Stimulated activated CD8-positive, alpha-beta memory T cell treated with anti-CD3 and anti-CD28 coated beads, Interleukin-15, amount 100 ng/mL, for 4 hours (primary cell): Measurements from ENCODE around the gene ZNF536.
"Not testable (repeated sequence)": the region's sequence is repeated elsewhere in the genome, so short reads cannot be mapped to it uniquely, and the experiment has no call there.

Source experiments
- DNase-seq, 2 donors: peaks; one replicate each; pipeline ENCODE4 v3.0.0-alpha.2; 2020; ENCODE audit warnings: low read depth in 2 of 2

Gene ZNF536

DNA sequence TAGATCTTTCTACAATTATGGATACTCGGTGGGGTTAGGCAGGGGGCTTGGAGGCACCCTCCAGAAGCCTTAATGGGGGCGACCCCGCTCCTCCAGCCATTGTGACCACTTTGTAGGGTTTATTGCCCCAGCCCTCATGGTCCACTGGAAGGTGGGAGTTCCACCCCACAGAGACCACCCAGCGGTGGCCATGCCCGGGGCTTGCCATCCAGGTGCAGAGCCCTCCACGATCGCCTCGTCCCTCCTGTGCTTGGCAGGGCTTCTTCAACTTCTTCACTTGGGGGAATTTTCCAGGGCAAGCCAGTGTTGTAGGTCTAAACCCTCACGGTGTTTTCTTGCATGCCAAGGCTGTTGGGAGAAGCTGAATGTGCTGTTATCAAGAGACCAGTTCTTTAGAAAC is 16.1 kb downstream of the ZNF536 start:
- DNase-seq, result no peak

DNA sequence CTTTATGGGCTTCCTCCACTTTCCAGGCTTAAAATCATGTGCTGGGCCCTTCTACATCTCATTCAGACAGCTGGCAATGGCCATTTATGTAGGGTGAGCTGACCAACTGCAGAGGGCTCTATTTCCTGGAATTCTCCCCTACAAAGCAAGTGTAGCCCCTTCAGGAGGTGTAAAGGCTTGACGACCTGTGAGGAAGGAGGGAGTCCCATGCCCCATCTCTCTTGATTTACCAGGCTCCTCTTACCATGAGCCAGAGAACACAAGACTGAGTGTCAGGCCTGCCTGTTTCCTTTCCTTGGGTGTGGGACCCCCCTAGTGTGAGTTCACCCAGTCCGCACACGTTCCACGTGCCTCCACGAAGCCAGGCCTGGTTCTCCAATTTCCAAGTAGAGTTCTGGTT is 16.6 kb downstream of the ZNF536 start:
- DNase-seq, result no peak

DNA sequence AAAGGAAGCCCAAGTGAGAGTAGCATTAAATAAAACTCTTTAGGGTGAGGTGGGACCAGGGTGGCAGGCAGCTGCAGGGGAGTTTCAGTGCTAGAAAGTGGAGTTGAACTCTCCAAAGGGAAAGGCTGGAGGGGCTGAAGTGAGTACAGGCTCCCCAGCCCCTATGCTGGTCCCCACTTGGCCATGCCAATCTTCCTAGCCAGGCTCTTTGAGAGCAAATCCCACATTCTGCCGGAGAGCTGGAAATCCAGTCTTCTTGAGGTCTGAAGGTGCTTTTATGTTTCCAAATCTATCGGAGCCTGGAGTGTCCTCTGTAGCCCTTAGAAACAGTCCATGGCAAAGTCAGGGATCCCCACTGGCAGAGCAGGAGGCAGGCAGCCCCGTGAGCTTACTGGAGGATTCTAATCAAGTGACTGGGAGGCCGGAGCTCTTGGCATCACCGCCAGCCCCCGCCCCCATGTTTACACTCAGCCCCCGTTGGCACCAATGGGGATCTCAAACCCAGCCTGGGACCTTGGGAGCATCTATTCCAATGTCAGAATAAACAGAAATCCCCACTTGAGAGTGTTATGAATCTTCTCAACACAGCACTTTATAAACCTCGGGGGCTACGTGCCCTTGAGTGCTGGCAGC is 18.3 kb downstream of the ZNF536 start:
- DNase-seq, result no peak

DNA sequence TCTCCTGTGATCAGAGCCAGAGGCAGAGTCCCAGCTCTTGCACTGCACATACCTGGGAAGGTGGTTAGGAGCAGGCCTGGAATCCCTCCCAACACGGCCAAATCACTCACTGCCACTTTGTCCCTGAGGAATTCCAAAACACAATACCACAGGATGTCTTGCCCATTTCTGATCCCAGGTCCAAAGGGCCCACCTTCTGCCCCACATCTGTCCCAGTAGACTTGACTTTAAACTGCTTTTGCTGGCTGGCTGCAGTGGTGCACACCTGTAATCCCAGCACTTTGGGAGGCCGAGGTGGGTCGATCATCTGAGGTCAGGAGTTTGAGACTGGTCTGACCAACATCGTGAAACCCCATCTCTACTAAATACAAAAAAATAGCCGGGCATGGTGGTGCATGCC is 18.9 kb downstream of the ZNF536 start:
- DNase-seq, result no peak

DNA sequence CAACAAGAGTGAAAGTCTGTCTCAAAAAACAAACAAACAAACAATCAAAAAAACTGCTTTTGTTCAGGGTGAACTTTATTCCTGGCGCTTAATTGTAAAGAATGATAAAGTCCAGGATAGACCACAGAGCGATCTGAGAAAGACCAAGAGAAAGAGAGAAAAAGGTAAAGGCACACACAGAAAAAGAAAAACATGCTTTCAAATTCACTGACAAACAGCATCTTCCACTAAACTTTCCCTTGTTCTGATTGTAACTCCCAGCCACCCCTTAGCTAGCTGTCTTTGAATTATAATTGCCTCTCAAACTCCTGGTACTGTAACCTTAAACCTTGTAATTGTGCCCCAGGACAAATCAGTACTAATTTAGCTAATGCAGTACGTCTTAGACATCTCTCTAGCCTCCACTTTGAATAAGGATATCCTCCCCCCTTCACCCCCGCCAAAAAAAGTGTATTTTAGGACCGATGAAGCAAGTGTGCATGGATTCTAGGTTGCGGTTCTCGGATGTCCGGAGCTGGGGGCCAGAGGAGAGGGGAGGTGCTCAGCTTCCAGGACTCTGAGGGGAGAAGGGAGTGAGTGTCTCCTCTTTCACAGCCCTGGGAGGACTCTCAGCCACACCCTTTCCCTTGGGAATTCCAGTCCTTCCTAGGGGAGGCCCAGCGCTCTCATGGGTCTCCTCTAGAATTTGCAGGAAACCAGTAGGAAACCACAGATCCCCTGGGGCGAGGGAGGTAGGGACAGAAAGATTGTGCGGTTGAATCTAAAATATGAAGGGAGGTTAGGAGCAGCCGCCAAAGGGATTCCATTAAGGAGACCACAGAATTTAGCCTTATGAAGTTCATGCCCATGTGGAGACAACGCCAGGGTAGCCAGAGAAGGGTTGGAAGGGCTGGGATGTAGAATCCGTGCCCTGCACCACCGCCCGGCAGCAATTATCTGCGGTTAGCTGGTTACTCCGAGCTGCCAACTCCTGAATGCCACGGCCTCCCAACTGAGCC is 19.7 kb downstream of the ZNF536 start:
- no peak for DNase-seq

DNA sequence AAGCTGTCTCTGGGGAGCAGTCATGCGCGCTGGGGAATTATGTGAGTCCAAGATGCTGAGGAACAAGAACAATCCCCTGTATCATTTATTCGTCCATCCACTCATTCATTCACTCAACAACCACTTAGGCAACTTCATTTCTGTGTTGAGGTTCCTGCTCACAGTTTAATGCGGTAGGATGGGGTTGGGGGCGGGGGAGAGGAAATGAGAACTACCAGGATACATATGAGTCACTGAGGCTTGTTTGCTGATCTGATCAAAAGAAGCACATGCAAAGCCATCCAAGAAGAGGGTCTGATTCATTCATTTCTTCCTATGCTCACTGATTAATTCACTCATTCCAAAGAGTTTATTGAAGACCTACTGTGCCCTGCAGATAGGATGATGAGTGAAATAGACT is 20.9 kb downstream of the ZNF536 start:
- DNase-seq, result no peak

DNA sequence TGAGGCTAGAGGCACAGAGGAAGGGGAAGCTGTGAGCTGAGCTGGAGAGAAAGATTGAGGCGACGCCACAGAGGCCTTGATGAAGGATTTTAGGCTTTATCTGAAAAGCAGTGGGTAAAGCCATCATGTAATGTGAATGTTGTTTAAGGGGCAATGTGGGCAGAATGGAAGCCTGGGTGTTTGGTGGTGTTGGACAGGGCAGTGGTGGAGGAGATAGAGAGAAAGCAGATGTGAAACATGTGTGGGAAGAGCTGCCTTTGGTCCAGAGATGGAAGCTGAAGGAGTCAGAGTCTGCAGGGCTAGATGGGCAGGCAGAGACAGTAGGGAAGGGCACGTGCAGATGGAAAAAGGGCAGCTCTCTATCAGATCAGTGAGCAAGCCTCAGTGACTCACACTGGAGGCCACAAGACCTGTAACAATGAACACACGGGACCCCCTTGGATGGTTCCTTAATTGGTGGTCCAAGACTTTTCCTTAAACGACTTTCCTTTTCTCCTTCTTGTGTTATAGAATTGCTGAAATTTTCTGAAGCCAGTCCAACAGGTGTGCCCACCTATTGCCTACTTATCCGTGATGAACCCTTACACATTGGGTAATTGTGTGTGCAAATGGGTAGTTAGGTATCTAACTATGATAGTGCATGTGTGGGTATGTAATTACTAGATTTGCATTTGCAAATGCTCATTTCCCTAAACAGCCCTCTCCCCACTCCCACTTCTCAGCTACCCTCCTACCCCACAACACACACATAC is 21.7 kb downstream of the ZNF536 start:
- DNase-seq, result no peak

DNA sequence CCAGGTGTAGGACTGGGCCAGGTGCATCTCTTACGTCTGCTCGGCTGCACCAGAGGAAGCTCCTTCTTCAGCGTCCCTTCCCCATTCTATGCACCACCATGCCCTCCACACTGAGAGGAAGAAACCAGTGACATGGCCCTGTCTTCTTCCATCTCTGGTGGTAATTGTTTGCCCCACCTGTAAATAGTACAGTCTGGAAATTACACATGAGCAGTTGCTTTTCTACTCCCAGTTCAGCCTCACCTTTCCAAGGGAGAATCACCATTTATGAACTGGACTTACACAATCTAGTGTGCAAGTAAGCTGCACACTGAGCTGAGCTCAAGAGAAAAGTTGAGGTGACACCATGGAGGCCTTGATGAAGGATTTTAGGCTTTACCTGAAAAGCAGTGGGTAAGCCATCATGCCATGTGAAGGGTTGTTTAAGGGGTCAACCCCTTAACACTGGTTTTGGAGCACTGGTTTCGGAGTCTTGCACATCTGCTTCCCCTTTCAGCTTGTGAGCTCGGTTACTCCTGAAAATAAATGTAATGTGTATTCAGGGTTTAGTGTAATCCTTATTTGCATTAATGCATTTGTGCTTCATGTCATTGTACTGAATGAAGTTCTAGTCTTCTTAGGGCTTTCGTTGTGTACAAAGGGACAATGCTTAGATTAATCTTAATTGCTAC is 22.4 kb downstream of the ZNF536 start:
- no peak for DNase-seq

DNA sequence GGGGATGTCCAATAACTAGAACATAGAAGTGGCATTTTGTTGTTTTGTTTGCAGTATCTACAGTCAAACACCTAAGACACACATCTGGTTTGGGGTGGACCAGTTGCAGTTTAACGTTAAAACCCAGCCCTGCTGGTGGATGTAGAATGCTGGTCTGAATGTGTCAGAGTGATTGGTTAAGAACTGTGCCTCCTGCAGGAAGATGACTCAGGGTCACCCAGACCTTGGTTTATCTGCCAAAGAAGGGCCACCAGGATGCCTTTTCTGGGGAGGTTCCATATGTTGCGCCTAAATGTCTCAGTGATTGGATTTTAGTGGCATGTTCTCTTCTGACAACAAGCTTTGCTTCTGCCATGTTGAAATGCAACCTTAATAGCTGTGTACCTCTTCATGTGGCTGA is 23.1 kb downstream of the ZNF536 start:
- DNase-seq, result no peak

DNA sequence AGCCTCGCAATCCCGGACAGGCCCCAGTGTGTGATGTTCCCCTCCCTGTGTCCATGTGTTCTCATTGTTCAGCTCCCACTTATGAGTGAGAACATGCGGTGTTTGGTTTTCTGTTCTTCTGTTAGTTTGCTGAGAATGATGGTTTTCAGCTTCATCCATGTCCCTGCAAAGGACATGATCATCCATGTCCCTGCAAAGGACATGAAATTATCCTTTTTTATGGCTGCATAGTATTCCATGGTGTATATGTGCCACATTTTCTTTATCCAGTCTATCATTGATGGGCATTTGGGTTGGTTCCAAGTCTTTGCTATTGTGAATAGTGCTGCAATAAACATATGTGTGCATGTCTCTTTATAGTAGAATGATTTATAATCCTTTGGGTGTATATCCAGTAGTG is 26.4 kb downstream of the ZNF536 start:
- DNase-seq, result not testable (repeated sequence)

DNA sequence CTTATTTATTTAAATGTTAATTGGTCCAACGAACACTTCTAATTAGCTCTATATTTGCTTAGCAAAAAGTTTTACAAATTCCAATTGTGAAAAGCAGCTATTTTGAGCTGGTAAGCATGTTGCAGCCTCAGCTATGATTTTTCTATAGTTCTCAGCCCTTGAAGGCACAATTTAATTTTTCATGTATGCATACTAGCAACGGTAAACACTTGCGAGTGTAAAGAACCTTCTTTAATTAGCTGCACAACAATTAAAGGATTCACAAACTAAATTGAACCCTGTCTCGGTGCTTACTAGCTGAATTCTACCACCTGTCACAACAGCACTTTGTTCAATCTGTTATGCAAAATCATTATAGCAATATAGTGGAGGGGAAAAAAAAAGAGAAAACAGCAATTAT is 29.8 kb downstream of the ZNF536 start:
- DNase-seq, result no peak

DNA sequence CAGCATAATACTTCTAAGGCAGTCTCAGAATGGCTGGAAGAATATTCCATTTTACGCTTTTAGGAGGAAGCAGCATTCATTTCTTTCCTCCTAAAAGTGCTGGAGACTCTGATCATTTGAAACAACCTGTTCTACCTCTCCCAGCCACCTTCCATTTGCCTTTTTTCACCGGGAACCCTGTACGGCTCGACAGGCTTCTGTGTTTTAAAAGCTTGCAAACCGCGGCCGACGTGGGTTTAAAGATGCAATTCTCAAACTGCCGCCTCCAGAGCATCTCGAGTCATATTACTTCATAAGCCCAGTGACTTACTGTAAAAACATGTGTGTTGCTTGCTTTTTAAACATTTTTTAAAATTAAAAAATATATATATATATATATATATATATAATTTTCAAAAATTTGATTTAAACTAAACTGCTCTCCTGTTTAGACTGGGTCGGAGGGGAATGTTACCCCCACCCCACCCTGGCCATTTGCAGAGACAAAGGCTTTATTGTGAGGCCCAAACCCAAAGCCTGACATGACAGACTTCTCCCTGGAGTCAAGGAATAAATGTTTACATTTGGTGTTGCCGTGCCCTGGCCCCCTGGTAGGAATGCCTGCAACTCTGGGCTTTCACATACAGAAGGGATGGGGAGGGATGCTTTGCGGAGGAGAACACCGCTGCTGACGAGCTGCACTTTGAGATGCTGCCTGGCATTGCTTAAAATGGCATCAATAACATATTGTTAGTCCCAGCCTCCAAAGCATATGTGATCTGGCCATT is 30.4 kb downstream of the ZNF536 start:
- no peak for DNase-seq

DNA sequence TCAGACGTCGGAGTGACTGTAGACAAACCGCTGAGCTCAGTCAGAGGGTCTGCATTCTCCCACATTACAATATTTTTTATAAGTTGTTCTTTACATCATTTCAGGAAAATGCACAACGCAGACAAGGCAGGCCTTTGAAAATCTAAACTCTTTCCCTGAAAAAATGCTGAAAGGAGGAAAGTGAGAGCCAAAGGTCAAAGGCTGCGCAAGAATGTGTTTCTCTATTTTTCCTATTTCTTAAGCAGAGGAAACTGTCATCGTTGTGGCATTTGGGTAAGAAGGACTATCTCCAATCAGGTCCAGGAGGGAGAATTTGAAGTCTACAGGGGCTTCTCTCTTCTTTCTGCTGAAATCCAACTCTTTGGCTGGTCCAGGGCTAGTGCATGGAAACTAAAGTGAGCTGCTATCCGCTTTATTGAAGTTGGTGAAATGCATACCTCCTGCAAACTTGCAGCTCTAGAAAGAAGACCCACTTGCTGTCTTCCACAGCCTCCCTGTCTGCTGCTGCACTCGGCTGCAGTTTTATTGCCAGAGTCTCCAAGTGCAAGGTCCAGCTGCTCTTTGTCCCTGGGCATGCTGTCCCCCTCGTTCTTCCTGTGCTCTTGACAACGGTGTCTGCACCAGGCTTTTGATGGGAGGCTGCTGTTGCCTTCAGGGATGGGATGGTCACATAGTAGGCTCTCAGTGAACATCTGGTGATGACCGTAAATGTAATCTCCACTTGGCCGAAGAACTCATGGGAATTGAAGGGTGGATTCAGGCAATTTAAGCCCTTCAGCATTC is 31.2 kb downstream of the ZNF536 start:
- no peak for DNase-seq

DNA sequence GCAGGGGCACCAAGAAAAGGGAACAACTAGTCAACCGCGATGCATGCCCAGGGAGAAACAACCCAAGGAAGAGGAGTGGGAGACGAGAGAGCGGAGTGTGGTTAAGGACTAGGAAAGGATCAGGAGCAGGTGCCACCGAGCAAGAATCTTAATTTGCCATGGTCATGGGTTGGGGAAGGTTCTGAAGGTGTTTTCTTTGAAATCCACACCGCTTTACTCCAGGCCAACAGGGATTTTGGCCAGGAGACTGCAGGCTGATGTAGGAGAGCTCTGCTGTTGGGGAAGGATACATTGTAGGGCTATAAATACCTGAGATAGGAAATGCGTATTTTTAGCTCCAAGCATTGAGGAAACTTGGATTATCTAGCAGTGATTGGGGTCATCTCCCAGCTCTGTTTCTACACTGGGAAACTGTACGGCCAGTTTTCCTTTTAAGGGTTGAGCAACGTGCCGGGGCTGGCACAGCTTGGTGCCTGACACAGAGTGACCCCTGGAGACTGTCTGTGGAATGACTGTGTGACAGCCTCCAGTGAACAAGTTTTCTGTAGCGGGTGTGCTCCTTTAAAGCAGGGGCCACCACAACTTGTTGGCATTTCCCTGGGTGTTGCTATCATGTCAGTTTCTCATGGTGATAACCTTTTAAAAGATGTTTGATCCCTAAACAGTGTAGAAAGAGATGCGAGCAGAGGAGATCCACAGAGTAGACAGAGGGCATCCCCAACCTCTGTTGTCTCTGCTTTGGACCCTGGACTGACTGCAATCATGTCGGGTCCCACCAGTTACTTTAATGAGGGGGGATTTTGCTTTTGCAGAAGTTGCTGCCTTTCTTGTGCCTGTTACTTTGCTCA is 34.3 kb downstream of the ZNF536 start:
- no peak for DNase-seq

DNA sequence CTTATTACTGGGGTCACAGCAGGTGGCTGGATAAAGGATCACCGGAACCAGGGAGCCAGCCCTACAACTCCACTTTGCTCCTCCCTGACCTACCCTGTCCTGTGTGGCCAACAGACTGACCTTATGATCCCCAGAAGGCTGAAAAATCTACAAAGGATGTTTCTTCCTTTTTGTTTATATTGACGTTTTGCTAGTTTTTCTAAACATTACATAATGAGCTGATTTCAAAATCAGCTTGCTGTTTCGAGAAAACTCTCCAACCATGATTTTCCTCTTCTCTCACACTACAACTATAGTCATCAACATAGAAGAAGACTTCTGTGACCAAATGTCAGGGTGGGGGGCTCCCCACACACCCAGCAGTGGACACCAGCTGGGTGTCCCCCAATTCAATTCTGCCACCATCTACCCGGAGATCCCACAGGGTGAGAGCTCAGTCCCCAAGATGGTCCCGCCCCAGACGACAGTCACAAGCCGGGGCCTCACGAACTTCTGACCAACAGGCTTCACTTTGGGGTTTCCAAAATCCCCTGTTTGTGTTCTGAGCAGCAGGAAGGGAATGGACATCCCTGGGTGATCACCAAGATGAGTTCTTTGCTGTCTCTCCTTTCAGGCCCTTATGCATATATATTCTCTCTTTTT is 35.0 kb downstream of the ZNF536 start:
- DNase-seq, result no peak

DNA sequence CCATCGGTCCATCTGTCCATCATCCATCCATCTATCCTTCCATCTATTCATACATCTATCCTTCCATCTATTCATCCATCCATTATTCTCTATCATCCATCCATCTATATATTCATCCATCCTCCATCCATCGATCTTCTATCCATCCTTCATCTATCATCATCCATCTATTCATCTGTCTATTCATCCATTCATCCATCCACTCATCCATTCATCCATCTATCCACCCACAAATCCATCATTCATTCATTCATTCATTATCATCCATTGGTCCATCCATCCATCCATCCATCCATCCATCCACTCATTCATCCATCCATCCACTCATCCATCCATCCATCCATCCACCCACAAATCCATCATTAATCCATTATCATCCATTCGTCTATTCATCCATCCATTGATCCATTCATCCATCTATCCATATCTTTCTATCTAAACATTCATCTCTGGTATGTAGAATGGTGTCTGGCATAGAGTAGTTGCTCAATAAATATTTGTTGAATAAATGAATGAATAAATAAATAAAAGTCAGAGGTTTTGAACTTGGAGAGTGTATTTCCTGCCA is 36.6 kb downstream of the ZNF536 start:
- no peak for DNase-seq

DNA sequence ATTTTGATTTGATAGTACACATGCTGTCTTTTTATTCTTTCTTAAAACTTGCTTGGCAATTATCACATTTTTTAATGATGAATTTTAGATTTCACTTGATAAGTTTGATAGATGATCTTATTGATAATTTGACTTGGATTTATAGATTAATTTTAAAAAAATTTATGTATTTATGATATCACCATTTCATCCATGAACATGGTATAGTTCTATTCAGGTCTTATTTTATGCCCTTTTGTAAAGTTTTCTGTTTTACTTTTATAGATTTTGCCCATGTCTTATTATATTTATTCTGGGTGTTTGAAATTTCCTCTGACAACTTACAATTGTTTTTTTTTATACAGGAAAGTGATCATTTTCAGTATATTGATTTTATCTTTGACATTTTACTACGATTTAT is 39.5 kb downstream of the ZNF536 start:
- no peak for DNase-seq

DNA sequence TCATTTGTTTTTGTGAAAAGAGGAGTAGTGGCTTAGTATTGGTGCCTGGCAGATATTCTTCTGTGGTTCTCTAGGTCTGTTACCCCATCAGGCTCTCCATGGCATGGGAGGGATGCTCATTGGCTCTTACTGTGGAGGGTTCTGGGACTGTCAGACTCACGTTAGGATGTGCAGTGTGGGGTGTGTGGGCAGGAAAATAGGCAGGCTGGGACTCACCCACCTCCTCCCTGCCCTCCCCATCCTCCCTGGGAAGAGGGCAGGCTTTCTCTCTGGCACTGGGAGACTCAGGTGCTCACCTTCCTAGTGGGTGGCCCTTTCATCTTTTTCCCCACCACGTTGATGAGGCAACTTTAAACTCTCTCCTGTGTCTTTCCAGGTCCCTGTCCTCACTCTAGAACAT is 44.2 kb downstream of the ZNF536 start:
- no peak for DNase-seq

DNA sequence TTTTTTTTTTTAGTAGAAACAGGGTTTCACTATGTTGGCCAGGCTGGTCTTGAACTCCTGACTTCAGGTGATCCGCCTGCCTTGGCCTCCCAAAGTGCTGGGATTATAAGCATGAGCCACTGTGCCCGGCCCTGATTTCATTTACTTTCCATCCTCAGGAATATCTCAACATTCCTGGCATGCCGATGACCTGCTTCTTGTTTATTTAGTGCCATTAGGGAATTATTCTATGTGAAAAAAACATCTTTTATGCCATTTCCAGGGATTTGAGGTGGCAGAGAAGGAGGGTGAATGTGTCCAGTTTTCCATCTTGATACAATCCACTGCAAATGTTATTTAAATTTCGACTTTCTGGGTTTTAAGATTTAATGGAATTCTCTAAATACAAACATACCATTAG is 45.0 kb downstream of the ZNF536 start:
- not testable (repeated sequence) for DNase-seq
